Right cardiac atrium (tissue), 5 donors: ENCODE measurements around the gene CEP63. TPM values are rescaled to one million over a fixed set of nuclear protein-coding genes. Genes with fewer than 3 reads are reported as not detected.

ENCODE experiments used
- ATAC-seq, 2 donors: fragments of 200-7000 bp; cut with Tn5 transposase; one replicate each; pipeline versions ENCODE4 v1.8.0 to v1.9.1; 2020; ENCODE audit warnings: moderate library complexity in 2 of 2, mild to moderate bottlenecking in 1 of 2
- DNase-seq, 3 donors: peaks; one replicate each; pipeline ENCODE4 v3.0.0-alpha.2; 2020
- H3K27ac ChIP-seq: one replicate; pipeline ENCODE4 v1.5.1; 2013; ENCODE audit warnings: mild to moderate bottlenecking, low read length, control low read depth, moderate library complexity
- H3K27me3 ChIP-seq: one replicate; pipeline ENCODE4 v1.6.1; 2013; ENCODE audit not compliant: control insufficient read depth, insufficient read depth
- H3K4me1 ChIP-seq: one replicate; pipeline ENCODE4 v1.6.1; 2013; ENCODE audit warnings: low read length; ENCODE audit not compliant: control insufficient read depth, insufficient read depth
- H3K4me3 ChIP-seq: one replicate; pipeline ENCODE4 v1.5.1; 2013; ENCODE audit warnings: low read length, control low read depth
- H3K9me3 ChIP-seq: one replicate; pipeline ENCODE4 v1.6.1; 2013; ENCODE audit warnings: low read length; ENCODE audit not compliant: control insufficient read depth
- WGBS: extraction: QIAGEN DNeasy Blood & Tissue Kit; methylation state at CpG from one replicate; pipeline ENCODE4 v1.1.7; 2013; 5-methylcytosine and 5-hydroxymethylcytosine counted together
- intact Hi-C, 4 donors: fragments of 100-400 bp; cut with DNase I; formaldehyde crosslinking; loops; one replicate each; pipeline versions ENCODE4 v1.11.0 to v1.14.0; 2022 to 2023
- polyA plus RNA-seq: library from polyadenylated mRNA; stranded (reverse); fragments of 200-250 nt; gene quantifications from one replicate; pipeline ENCODE4 v1.2.3, GENCODE V29; 2013
- total RNA-seq, 4 donors: library from RNA; stranded (reverse); fragmentation: NEBNext Ultra II Directional; extraction: Animal tissue kit (Norgen Biotek cat#: 25700); gene quantifications; one replicate each; pipeline ENCODE4 v1.2.1, GENCODE V29; 2021
- donor health status: healthy with polysubstance abuse.
- donor health status: DM: no; HTN: yes; CAD: no.
- donor health status: DM: no; HTN: no; CAD: no.
- donor health status: DM: no; HTN: yes; CAD: no; lungs with severe emphysema.
- donor health status: DM: yes; HTN: yes; CAD: no.

Gene CEP63
- total and polyA plus RNA-seq, 5 donors = 31.3 to 41.6 (median 38.1) TPM

DNA sequence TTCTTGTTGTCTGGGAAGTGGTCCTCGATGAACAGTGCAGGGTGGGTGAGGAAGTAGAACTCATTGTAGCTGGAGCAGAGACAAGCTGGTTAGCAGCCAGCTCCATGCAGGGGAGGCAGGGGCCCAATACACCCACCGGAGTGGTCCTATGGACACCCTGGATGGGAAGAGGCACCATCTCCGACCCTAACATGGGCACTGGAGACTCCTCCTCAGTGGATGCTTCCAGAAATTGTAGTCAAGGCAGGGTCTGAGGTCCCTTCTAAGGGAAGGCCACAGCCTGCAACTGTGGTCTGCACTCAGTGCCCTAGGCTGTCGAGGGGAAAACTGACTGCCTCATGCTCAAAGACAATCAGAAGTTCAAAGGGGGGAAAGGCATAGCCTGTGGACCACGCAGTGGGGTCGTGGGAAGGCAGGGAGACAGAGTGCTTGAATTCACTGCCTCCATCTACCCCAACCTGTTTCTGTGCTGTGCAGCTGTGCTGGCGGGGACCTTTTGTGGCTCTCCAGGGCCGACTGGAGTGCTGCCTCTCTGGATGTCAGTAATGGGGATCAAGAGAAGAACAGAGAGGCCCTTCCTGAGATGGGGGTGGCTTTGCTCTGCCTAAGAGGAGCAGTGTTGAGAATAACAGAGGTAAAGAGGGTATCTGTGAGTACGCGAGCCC lies 123.0 kb downstream of the CEP63 start:
- intact Hi-C loops = loop anchor here in 3 of 4 donors (10.0 kb wide), 2 partner anchors 146 to 1286 kb away; no protein-coding TSS in a partner anchor
- no peak for ATAC-seq
- 82% methylated on average over 10 of the region's 10 CpGs for WGBS
- Histone ChIP-seq H3K4me3 (no peak overlapping the region), H3K27me3 (no peaks in the 10 kb centered on the region), H3K4me1 (no peaks in the 10 kb centered on the region), H3K27ac (no peak overlapping the region), H3K9me3 (no peaks in the 10 kb centered on the region)
- DNase-seq = no peak

GRCh38 chr3:134609821-134610431 lies 124.1 kb downstream of the CEP63 start:
- no peak overlapping the region for H3K27ac ChIP-seq
- no peaks in the 10 kb centered on the region for H3K4me1 ChIP-seq
- no peaks in the 10 kb centered on the region for H3K9me3 ChIP-seq
- 52% methylated on average over 10 of the region's 10 CpGs for WGBS
- H3K27me3 ChIP-seq = no peaks in the 10 kb centered on the region
- ATAC-seq (no peak), DNase-seq (no peak)
- no peak overlapping the region for H3K4me3 ChIP-seq
- intact Hi-C loops = loop anchor here in 3 of 4 donors (10.0 kb wide), 2 partner anchors 145 to 1285 kb away; no protein-coding TSS in a partner anchor

GRCh38 chr3:134610432-134611385 lies 124.9 kb downstream of the CEP63 start:
- Histone ChIP-seq H3K27ac (no peak overlapping the region), H3K4me1 (no peaks in the 10 kb centered on the region), H3K4me3 (no peak overlapping the region), H3K27me3 (no peaks in the 10 kb centered on the region), H3K9me3 (no peaks in the 10 kb centered on the region)
- DNase-seq = no peak
- intact Hi-C loops = no loop called here
- 68% methylated on average over 11 of the region's 11 CpGs for WGBS
- no peak for ATAC-seq

- no peaks in the 10 kb centered on the region for H3K27me3 ChIP-seq
- H3K9me3 ChIP-seq = no peaks in the 10 kb centered on the region
- WGBS = 91% methylated on average over 2 of the region's 2 CpGs
- ATAC-seq (no peak), DNase-seq (no peak)
- H3K4me3 ChIP-seq = no peak overlapping the region
- H3K27ac ChIP-seq = no peak overlapping the region
- intact Hi-C loops = no loop called here
- no peaks in the 10 kb centered on the region for H3K4me1 ChIP-seq
Observed at GRCh38 chr3:134611516-134611915, 125.7 kb downstream of the CEP63 start.

GRCh38 chr3:134613006-134613520 lies 127.2 kb downstream of the CEP63 start:
- 78% methylated on average over 6 of the region's 6 CpGs for WGBS
- intact Hi-C loops = no loop called here
- Histone ChIP-seq H3K4me3 (no peak overlapping the region), H3K9me3 (no peaks in the 10 kb centered on the region), H3K27ac (no peak overlapping the region), H3K27me3 (no peaks in the 10 kb centered on the region), H3K4me1 (no peaks in the 10 kb centered on the region)
- ATAC-seq (no peak), DNase-seq (no peak)

DNA sequence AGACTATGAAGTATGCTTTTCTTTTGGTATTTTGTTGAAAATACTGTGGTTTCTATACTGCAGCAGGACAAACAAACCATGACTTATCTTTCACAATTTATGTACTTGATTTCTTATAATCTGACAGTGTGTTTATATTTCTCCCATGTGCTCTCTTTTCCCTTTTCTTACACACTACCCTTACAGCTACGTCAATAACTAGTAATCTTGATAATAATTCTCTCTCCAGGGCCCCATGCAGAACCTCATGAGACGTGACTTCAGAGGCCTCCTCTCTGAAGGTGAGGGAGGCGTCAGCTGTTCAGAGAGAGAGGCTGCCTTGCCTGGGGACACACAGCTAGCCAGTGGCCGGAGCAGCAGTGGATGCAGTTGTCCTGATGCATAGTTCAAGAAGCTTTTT lies 129.1 kb downstream of the CEP63 start:
- intact Hi-C loops = no loop called here
- no peak for ATAC-seq
- 91% methylated on average over 4 of the region's 4 CpGs for WGBS
- Histone ChIP-seq H3K9me3 (no peaks in the 10 kb centered on the region), H3K4me3 (no peak overlapping the region), H3K27ac (no peak overlapping the region), H3K4me1 (no peaks in the 10 kb centered on the region), H3K27me3 (no peaks in the 10 kb centered on the region)
- no peak for DNase-seq

DNA sequence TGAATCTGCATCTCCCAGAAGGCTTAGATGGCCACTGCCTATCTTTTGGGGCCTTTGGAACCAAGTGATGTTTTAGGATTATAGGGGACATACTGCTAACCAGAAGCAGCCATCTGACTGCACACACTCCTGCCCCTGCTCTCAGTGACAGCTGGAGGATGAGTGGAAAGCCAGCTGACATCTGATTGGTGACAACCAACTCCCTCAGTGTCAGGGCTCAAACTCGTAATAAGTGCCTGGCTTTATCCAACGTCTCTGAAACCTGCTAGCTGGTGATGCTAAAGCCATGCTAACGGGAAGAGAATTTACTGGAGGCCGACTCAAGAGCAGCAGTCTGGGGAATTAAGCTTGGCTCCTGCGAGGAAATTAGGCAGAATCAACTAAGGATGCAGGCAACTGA lies 129.9 kb downstream of the CEP63 start:
- intact Hi-C loops = no loop called here
- ATAC-seq = no peak
- DNase-seq = no peak
- H3K4me3 ChIP-seq = no peak overlapping the region
- H3K9me3 ChIP-seq = no peaks in the 10 kb centered on the region
- WGBS = 69% methylated on average over 5 of the region's 5 CpGs
- H3K4me1 ChIP-seq = no peaks in the 10 kb centered on the region
- no peak overlapping the region for H3K27ac ChIP-seq
- no peaks in the 10 kb centered on the region for H3K27me3 ChIP-seq

GRCh38 chr3:134617608-134618477 lies 132.0 kb downstream of the CEP63 start:
- 77% methylated on average over 7 of the region's 7 CpGs for WGBS
- no peaks in the 10 kb centered on the region for H3K9me3 ChIP-seq
- ATAC-seq = no peak
- H3K27me3 ChIP-seq = no peaks in the 10 kb centered on the region
- H3K4me1 ChIP-seq = no peaks in the 10 kb centered on the region
- intact Hi-C loops = no loop called here
- no peak for DNase-seq
- no peak overlapping the region for H3K4me3 ChIP-seq
- H3K27ac ChIP-seq = no peak overlapping the region

DNA sequence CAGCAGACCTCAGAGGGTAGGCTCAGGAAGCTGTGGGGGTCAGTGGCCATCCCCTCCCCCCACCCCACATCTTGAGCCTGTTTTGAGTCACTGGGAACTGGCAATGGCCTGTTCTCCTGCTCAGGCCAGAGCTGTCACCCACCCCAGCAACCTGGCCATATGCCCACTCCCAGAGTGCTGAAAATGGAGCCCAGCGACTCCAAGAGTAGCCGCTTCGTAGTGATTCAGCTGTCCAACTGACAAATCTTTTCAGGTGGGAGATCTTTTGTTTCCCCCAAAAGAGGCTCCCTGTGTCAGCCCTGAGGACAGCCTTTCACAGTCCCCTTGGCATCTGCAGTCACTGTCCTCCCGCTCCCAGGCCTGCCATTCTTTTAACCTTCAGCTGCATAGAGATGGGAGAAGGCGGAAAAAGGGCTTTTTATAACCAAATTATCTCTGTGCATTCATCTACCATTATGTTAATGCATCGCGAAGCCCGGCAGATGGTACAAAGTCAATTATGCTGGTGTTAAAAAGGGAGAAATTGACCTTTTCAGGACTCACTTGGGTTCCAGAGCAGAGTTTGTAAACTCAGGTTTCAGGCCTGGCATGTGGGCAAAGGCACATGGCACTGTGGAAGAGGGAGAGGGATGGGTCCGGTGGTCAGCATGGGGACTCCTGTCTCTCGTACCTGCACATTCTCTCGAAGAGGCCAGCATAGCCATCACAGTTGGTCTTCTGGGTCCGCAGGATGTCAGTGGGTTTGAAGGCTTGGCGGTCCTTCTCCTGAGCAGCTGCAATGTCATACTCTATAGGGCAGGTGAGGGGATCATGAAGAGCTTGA lies 132.8 kb downstream of the CEP63 start:
- no peak for DNase-seq
- Histone ChIP-seq H3K9me3 (no peaks in the 10 kb centered on the region), H3K27me3 (no peaks in the 10 kb centered on the region), H3K4me1 (no peaks in the 10 kb centered on the region), H3K27ac (no peak overlapping the region), H3K4me3 (no peak overlapping the region)
- intact Hi-C loops = no loop called here
- WGBS = 88% methylated on average over 13 of the region's 13 CpGs
- ATAC-seq = no peak

DNA sequence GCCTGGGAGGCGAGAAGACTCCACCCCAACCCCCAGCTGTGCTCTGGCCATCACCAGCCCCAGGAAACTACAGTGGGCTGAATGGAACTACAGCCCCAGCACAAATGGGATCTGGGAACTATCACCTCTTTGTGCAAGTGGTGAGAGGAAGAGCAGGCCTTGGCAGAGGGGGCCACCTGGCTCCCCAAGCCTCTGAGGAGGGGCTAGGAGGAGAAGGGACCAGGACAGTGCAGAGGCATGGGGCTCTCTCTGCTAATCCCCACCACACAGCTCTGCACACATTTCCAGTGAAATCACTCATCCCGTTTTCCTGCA lies 133.4 kb downstream of the CEP63 start:
- ATAC-seq (no peak), DNase-seq (no peak)
- Histone ChIP-seq H3K27ac (no peak overlapping the region), H3K9me3 (no peaks in the 10 kb centered on the region), H3K4me1 (no peaks in the 10 kb centered on the region), H3K27me3 (no peaks in the 10 kb centered on the region), H3K4me3 (no peak overlapping the region)
- intact Hi-C loops = no loop called here
- 90% methylated on average over 2 of the region's 2 CpGs for WGBS
